ENCODE measurements around the gene STN1.

GRCh38 chr10:103870516-103870915, 47.5 kb downstream of the STN1 start:
- TF ChIP-seq POLR2A (IDR thresholded peaks at IDR 0.05) = no peak
- TF ChIP-seq CTCF (IDR thresholded peaks at IDR 0.05) = no peak
